Bone marrow (tissue), 2 donors: ENCODE results near the gene RNF113B.

Experiments used
- DNase-seq, 2 donors: peaks; one replicate each; lab custom pipeline; 2025; lab: John Stamatoyannopoulos, UW

The RNF113B gene

GRCh38 chr13:98176777-98177608 lies at the start of gene RNF113B:
RNF113B (minus strand) TSS chr13:98177269; CDS start chr13:98177236, 33 bp downstream.
- DNase-seq: no peak

- no peak for DNase-seq
Measured at GRCh38 chr13:98226496-98226895, 49.4 kb upstream of the RNF113B start.

- DNase-seq: no peak
Measured at GRCh38 chr13:98225036-98225940, 48.2 kb upstream of the RNF113B start.

- no peak for DNase-seq
Measured at GRCh38 chr13:98224557-98224956, 47.5 kb upstream of the RNF113B start.

GRCh38 chr13:98223741-98224140 lies 46.7 kb upstream of the RNF113B start:
- no peak for DNase-seq

- DNase-seq: no peak
Measured at GRCh38 chr13:98222816-98223215, 45.7 kb upstream of the RNF113B start.

- no peak for DNase-seq
Measured at GRCh38 chr13:98222081-98222554, 45.0 kb upstream of the RNF113B start.

GRCh38 chr13:98221234-98221633 lies 44.2 kb upstream of the RNF113B start:
- no peak for DNase-seq

- DNase-seq: no peak
Measured at GRCh38 chr13:98220271-98220791, 43.3 kb upstream of the RNF113B start.

- DNase-seq: no peak
Measured at GRCh38 chr13:98219685-98220084, 42.6 kb upstream of the RNF113B start.

GRCh38 chr13:98217597-98217996 lies 40.5 kb upstream of the RNF113B start:
- DNase-seq: no peak

GRCh38 chr13:98216711-98217285 lies 39.7 kb upstream of the RNF113B start:
- DNase-seq: no peak

- DNase-seq: no peak
Measured at GRCh38 chr13:98216135-98216565, 39.1 kb upstream of the RNF113B start.

GRCh38 chr13:98215508-98215907 lies 38.4 kb upstream of the RNF113B start:
- no peak for DNase-seq

- no peak for DNase-seq
Measured at GRCh38 chr13:98214707-98215106, 37.6 kb upstream of the RNF113B start.

- no peak for DNase-seq
Measured at GRCh38 chr13:98214008-98214643, 37.1 kb upstream of the RNF113B start.

- no peak for DNase-seq
Measured at GRCh38 chr13:98213354-98213753, 36.3 kb upstream of the RNF113B start.

GRCh38 chr13:98212763-98213162 lies 35.7 kb upstream of the RNF113B start:
- no peak for DNase-seq

- DNase-seq: no peak
Measured at GRCh38 chr13:98208606-98209005, 31.5 kb upstream of the RNF113B start.

- DNase-seq: no peak
Measured at GRCh38 chr13:98207416-98207815, 30.3 kb upstream of the RNF113B start.

- DNase-seq: no peak
Measured at GRCh38 chr13:98206946-98207345, 29.9 kb upstream of the RNF113B start.

GRCh38 chr13:98204546-98204945 lies 27.5 kb upstream of the RNF113B start:
- no peak for DNase-seq
